HuH-7.5 (cell line): ENCODE results near the gene GPHN.
"Not testable (repeated sequence)": the region's sequence is repeated elsewhere in the genome, so short reads cannot be mapped to it uniquely, and the experiment has no call there.

ENCODE experiments used
- DNase-seq: peaks from one replicate; pipeline ENCODE4 v3.0.0; 2011; ENCODE audit warnings: low spot score

The GPHN gene

GRCh38 chr14:67060546-67060945, 552.6 kb downstream of the GPHN start:
- no peak for DNase-seq

- not testable (repeated sequence) for DNase-seq
Measured at GRCh38 chr14:67067070-67067814, 559.3 kb downstream of the GPHN start.

GRCh38 chr14:67068251-67068650, 560.3 kb downstream of the GPHN start:
- no peak for DNase-seq

GRCh38 chr14:67071506-67071905, 563.6 kb downstream of the GPHN start:
- DNase-seq: no peak

GRCh38 chr14:67077921-67078320, 570.0 kb downstream of the GPHN start:
- no peak for DNase-seq

GRCh38 chr14:67079846-67080245, 571.9 kb downstream of the GPHN start:
- DNase-seq: no peak

- DNase-seq: no peak
Measured at GRCh38 chr14:67108230-67108629, 600.3 kb downstream of the GPHN start.

- no peak for DNase-seq
Measured at GRCh38 chr14:67111022-67111421, 603.1 kb downstream of the GPHN start.

- DNase-seq: no peak
Measured at GRCh38 chr14:67112344-67112743, 604.4 kb downstream of the GPHN start.

GRCh38 chr14:67127174-67127573, 619.2 kb downstream of the GPHN start:
- DNase-seq: no peak

GRCh38 chr14:67129768-67130167, 621.8 kb downstream of the GPHN start:
- DNase-seq: no peak

- no peak for DNase-seq
Measured at GRCh38 chr14:67131691-67132090, 623.7 kb downstream of the GPHN start.

- no peak for DNase-seq
Measured at GRCh38 chr14:67133144-67133543, 625.2 kb downstream of the GPHN start.

GRCh38 chr14:67133595-67134441, 625.9 kb downstream of the GPHN start:
- no peak for DNase-seq

- no peak for DNase-seq
Measured at GRCh38 chr14:67137744-67138371, 629.9 kb downstream of the GPHN start.

- DNase-seq: no peak
Measured at GRCh38 chr14:67140556-67140955, 632.6 kb downstream of the GPHN start.

- no peak for DNase-seq
Measured at GRCh38 chr14:67141146-67141900, 633.4 kb downstream of the GPHN start.

GRCh38 chr14:67151082-67151666, 643.2 kb downstream of the GPHN start:
- no peak for DNase-seq

GRCh38 chr14:67158566-67158965, 650.6 kb downstream of the GPHN start:
- no peak for DNase-seq

GRCh38 chr14:67162385-67162784, 654.4 kb downstream of the GPHN start:
- no peak for DNase-seq

GRCh38 chr14:67166450-67166853, 658.5 kb downstream of the GPHN start:
- no peak for DNase-seq
